Smooth muscle cell (in vitro differentiated cells): ENCODE data around the gene C11orf54. TPM values are rescaled to one million over a fixed set of nuclear protein-coding genes. Genes with fewer than 3 reads are reported as not detected.
"Not testable (repeated sequence)": the region's sequence is repeated elsewhere in the genome, so short reads cannot be mapped to it uniquely, and the experiment has no call there.

Source experiments
- DNase-seq: peaks from one replicate; lab custom pipeline; 2025; ENCODE audit not compliant: unreplicated experiment; lab: John Stamatoyannopoulos, UW
- H2AFZ ChIP-seq: fragments of 200-600 bp; sonication (generic); 2 replicates; pipeline ENCODE4 v1.6.0; 2016; ENCODE audit warnings: antibody characterized with exemption, low read depth, mild to moderate bottlenecking
- H3F3A ChIP-seq: fragments of 200-600 bp; sonication (generic); 2 replicates; pipeline ENCODE4 v1.6.0; 2017; ENCODE audit warnings: antibody characterized with exemption, low read depth
- H3K27ac ChIP-seq: fragments of 200-600 bp; sonication (generic); 2 replicates; pipeline ENCODE4 v1.5.1; 2016; ENCODE audit warnings: low read depth, mild to moderate bottlenecking
- H3K27me3 ChIP-seq: fragments of 200-600 bp; sonication (generic); 2 replicates; pipeline ENCODE4 v1.6.1; 2016; ENCODE audit warnings: low read depth, mild to moderate bottlenecking
- H3K36me3 ChIP-seq: fragments of 200-600 bp; sonication (generic); 2 replicates; pipeline ENCODE4 v1.5.1; 2016; ENCODE audit warnings: low read depth
- H3K4me1 ChIP-seq: fragments of 200-600 bp; sonication (generic); 2 replicates; pipeline ENCODE4 v1.5.1; 2016; ENCODE audit warnings: low read depth
- H3K4me2 ChIP-seq: fragments of 200-600 bp; sonication (generic); 2 replicates; pipeline ENCODE4 v1.6.0; 2016; ENCODE audit warnings: mild to moderate bottlenecking
- H3K4me3 ChIP-seq: fragments of 200-600 bp; sonication (generic); 2 replicates; pipeline ENCODE4 v1.5.1; 2016; ENCODE audit warnings: mild to moderate bottlenecking
- H3K79me2 ChIP-seq: fragments of 200-600 bp; sonication (generic); 2 replicates; pipeline ENCODE4 v1.6.0; 2016; ENCODE audit warnings: low read depth, mild to moderate bottlenecking
- H3K9ac ChIP-seq: fragments of 200-600 bp; sonication (generic); 2 replicates; pipeline ENCODE4 v1.6.0; 2016; ENCODE audit warnings: low read depth
- H3K9me3 ChIP-seq: fragments of 200-600 bp; sonication (generic); replicated peaks from 2 replicates; pipeline ENCODE4 v1.5.1; 2016; ENCODE audit warnings: low read depth
- H4K20me1 ChIP-seq: fragments of 200-600 bp; sonication (generic); 2 replicates; pipeline ENCODE4 v1.6.0; 2016; ENCODE audit warnings: low read depth
- WGBS: methylation state at CpG from one replicate; pipeline ENCODE4 v1.1.7; 2016; ENCODE audit warnings: low lambda C conversion rate; 5-methylcytosine and 5-hydroxymethylcytosine counted together
- polyA plus RNA-seq: library from polyadenylated mRNA; unstranded; fragments of >200 nt; fragmentation: Nextera tagmentation; extraction: Ambion mirVana; gene quantifications from 2 replicates; pipeline ENCODE4 v1.2.1, GENCODE V29; 2016
- total RNA-seq: library from RNA; depleted of rRNA; stranded (reverse); fragments of >200 nt; gene quantifications from 2 replicates; pipeline ENCODE4 v1.2.3, GENCODE V29; 2014
- TF ChIP-seq, protein P1 (sequence below): fragments of 200-600 bp; sonication (generic); IDR thresholded peaks from 2 replicates; pipeline ENCODE4 v1.5.1; 2017; ENCODE audit warnings: borderline replicate concordance, mild to moderate bottlenecking, antibody characterized with exemption; ENCODE audit not compliant: insufficient read depth, poor library complexity, severe bottlenecking

The C11orf54 gene
- total and polyA plus RNA-seq, 2 experiments from 2014 or later: 8.5 to 12.3 TPM

DNA sequence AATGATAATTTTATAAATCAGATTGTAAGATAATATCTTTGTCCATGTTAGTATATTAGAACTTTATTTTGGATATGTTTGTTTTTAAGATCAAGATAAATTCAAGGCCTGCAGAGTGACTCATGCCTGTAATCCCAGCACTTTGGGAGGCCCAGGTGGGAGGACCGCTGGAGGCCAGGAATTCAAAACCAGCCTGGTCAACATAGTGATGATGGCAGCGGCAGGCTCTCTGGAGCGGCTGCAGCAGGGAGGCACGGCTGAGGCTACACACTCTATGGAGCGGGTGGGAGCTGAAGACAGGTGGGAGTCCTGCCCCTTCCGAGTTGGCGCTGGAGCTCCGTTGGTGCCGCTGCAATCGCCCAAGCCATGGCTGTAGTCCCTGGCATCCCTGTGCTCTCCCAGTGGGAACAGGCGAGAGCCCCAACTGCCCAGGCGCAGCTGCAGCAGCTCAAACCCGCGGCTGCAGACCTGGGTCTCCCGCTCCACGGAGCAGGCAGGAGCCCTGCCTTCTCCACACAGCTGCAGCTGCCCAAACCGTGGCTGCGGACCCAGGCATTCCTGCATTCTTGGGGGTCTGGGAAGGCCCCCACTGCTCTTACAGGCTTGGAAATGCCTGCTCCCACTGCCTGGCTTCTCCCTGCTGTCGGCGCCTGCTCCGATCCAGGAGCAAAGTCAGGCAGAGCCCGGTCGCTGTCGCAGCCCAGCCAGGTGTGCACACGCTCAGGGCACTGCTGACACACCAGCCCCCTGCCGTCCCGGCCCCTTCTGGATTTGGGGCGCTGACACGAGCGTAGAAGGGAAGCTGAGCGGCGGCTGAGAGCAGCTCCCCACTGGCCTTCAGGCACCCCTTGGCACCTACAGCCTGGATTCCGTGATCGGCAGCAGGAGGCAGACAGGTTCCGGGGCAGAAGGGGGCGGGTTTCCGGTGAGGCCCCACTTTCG lies 16.7 kb downstream of the C11orf54 start:
- no peak for DNase-seq
- Histone ChIP-seq H4K20me1 (no peaks in the 10 kb centered on the region), H3K9ac (no peak overlapping the region), H3K4me3 (no peak overlapping the region), H3K4me1 (no peaks in the 10 kb centered on the region), H3K36me3 (no peaks in the 10 kb centered on the region), H3K27ac (no peak overlapping the region), H3K9me3 (no peaks in the 10 kb centered on the region), H3K27me3 (no peaks in the 10 kb centered on the region), H2AFZ (no peak overlapping the region), H3K79me2 (no peaks in the 10 kb centered on the region), H3F3A (no peaks in the 10 kb centered on the region), H3K4me2 (no peak overlapping the region)
- TF ChIP-seq, protein P1, sequence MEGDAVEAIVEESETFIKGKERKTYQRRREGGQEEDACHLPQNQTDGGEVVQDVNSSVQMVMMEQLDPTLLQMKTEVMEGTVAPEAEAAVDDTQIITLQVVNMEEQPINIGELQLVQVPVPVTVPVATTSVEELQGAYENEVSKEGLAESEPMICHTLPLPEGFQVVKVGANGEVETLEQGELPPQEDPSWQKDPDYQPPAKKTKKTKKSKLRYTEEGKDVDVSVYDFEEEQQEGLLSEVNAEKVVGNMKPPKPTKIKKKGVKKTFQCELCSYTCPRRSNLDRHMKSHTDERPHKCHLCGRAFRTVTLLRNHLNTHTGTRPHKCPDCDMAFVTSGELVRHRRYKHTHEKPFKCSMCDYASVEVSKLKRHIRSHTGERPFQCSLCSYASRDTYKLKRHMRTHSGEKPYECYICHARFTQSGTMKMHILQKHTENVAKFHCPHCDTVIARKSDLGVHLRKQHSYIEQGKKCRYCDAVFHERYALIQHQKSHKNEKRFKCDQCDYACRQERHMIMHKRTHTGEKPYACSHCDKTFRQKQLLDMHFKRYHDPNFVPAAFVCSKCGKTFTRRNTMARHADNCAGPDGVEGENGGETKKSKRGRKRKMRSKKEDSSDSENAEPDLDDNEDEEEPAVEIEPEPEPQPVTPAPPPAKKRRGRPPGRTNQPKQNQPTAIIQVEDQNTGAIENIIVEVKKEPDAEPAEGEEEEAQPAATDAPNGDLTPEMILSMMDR: no peak
- WGBS: 99% methylated on average over 38 of the region's 38 CpGs

DNA sequence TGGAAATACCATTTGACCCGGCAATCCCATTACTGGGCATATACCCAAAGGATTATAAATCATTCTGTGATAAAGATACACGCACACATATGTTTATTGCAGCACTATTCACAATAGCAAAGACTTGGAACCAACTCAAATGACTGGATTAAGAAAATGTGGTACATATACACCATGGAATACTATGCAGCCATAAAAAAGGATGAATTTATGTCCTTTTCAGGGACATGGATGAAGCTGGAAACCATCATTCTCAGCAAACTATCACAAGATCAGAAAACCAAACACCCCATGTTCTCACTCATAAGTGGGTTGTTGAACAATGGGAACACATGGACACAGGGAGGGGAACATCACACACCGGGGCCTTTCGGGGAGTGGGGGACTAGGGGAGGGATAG lies 17.7 kb downstream of the C11orf54 start:
- not testable (repeated sequence) for H3K4me3 ChIP-seq, H3K9me3 ChIP-seq, H3K27me3 ChIP-seq, H3K36me3 ChIP-seq, H4K20me1 ChIP-seq, H3K4me1 ChIP-seq, H3K4me2 ChIP-seq, H3F3A ChIP-seq, H3K27ac ChIP-seq, DNase-seq, H3K9ac ChIP-seq, H3K79me2 ChIP-seq, H2AFZ ChIP-seq
- 97% methylated on average over 4 of the region's 4 CpGs for WGBS

DNA sequence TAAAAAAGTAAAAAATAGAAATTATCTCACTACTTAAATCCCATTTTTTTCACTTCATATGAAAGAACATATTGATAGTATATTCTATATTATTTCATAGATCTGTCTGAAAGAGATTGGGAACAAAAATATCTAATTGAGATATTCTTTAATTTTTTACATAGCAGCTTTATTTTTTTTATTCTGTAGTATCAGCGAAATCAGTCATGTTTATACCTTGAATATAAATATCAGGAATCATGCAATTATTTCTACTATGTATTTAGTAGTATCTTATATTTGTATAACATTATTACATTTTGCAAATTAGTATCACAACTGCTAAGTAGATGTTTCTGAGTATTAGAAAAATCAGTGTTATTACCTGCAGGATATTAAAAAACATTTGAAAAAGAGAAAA lies 20.4 kb downstream of the C11orf54 start:
- TF ChIP-seq, protein P1: no peak
- no peaks in the 10 kb centered on the region for H3K79me2 ChIP-seq
- H3F3A ChIP-seq: no peaks in the 10 kb centered on the region
- no peaks in the 10 kb centered on the region for H4K20me1 ChIP-seq
- H3K9me3 ChIP-seq: no peaks in the 10 kb centered on the region
- no peaks in the 10 kb centered on the region for H3K36me3 ChIP-seq
- H3K4me1 ChIP-seq: no peaks in the 10 kb centered on the region
- H3K9ac ChIP-seq: no peak overlapping the region
- H3K4me2 ChIP-seq: no peak overlapping the region
- no peak for DNase-seq
- no peak overlapping the region for H3K4me3 ChIP-seq
- 97% methylated on average over 1 of the region's 1 CpG for WGBS
- no peak overlapping the region for H2AFZ ChIP-seq
- no peaks in the 10 kb centered on the region for H3K27me3 ChIP-seq
- no peak overlapping the region for H3K27ac ChIP-seq

DNA sequence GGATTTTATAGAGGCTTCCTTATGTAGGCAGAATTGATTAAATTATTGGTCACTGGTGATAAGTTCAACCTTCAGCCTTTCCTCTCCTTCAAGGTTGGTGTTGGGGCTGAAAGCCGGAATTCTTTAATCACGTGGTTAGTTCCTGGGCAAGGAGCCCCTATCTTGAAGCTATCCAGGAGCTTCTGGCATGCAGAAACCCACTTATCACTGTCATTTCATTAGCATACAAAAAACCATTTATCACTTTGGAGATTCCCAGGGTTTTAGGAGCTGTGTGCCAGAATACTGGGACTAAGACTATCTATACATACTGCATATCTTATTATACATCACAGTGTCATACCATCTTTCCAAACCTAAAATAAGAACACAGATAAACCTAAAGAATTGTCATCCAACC lies 24.1 kb downstream of the C11orf54 start:
- H3K36me3 ChIP-seq: no peaks in the 10 kb centered on the region
- DNase-seq: no peak
- no peak overlapping the region for H2AFZ ChIP-seq
- H3K27ac ChIP-seq: no peak overlapping the region
- no peak overlapping the region for H3K9ac ChIP-seq
- no peak overlapping the region for H3K4me2 ChIP-seq
- no peak overlapping the region for H3K4me3 ChIP-seq
- no peaks in the 10 kb centered on the region for H3K79me2 ChIP-seq
- TF ChIP-seq, protein P1: no peak
- no peaks in the 10 kb centered on the region for H3K9me3 ChIP-seq
- H3F3A ChIP-seq: no peaks in the 10 kb centered on the region
- no peaks in the 10 kb centered on the region for H3K27me3 ChIP-seq
- H4K20me1 ChIP-seq: no peaks in the 10 kb centered on the region
- WGBS: 62% methylated on average over 2 of the region's 2 CpGs
- no peaks in the 10 kb centered on the region for H3K4me1 ChIP-seq
